ENCODE data around the gene MPDU1.
"Not testable (repeated sequence)": the region's sequence is repeated elsewhere in the genome, so short reads cannot be mapped to it uniquely, and the experiment has no call there.

MPDU1 gene

GRCh38 chr17:7580604-7581575 lies 2.8 kb upstream of the MPDU1 start:
- no peak for DNase-seq

GRCh38 chr17:7582396-7583252 lies 1.0 kb upstream of the MPDU1 start:
- DNase-seq: no peak

GRCh38 chr17:7586673-7587419 lies 3.2 kb downstream of the MPDU1 start:
- DNase-seq: no peak

DNA sequence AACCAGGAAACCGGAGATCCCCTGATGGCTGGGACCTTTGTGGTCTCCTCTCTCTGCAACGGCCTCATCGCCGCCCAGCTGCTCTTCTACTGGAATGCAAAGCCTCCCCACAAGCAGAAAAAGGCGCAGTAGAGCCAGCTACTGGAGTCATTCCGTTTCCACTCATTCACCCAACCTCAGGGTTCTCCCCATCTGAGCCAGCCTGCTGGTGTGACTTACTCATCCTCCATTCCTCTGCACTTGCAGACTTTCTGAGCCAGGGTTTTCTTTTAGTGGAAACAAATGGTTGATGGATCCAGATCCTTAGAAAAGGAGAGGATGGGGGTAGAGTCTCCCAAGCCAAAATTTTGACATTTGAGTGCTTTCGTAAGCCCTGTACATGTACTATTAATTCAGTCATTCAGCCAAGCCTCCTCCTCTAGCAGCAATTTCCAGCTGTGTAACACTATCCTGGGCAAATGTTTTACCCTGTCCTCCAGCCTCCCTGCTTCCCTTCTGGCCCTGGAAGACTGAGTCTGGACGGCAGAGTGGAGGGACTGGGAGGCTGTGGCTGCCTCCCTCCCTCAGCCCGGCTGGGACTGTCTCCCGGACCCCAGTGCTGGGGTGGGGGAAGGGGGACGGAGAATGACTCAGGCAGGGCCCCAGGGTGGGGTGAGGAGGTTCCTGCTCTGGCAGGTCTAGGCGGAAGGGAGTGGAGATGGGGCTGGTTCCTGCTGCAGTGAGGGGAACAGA lies 3.9 kb downstream of the MPDU1 start:
- DNase-seq: no peak

GRCh38 chr17:7588553-7589203 lies 5.0 kb downstream of the MPDU1 start:
- DNase-seq: no peak

- DNase-seq: peak; percentile 45
These were observed 5.7 kb downstream of the MPDU1 start for GRCh38 chr17:7589204-7589868.

- no peak for DNase-seq
These were observed 6.4 kb downstream of the MPDU1 start, which contains the start of gene SOX15 for GRCh38 chr17:7589891-7590691. Gene SOX15 (minus strand): TSS chr17:7590094. CDS start chr17:7589676, 418 bp downstream.

DNA sequence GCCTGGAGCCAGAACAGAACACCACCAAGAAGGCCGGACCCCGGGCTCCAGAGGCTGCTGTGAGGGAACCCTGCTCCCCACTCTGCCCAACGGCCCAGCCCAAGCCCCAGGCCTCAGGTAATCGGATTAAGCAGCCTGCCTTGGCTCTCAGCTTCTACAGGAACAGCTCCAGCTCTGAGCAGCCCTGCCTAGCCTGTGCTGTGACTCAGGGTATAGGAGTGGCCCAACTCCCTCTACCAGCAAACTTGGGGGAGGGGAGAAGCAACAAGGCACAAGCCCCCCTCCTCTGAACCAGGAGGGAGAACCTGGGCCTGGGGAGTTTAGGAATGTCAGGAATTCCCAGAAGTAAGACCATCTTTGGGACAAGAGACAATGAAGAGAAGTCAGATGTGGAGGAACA lies 7.1 kb downstream of the MPDU1 start:
- no peak for DNase-seq

DNA sequence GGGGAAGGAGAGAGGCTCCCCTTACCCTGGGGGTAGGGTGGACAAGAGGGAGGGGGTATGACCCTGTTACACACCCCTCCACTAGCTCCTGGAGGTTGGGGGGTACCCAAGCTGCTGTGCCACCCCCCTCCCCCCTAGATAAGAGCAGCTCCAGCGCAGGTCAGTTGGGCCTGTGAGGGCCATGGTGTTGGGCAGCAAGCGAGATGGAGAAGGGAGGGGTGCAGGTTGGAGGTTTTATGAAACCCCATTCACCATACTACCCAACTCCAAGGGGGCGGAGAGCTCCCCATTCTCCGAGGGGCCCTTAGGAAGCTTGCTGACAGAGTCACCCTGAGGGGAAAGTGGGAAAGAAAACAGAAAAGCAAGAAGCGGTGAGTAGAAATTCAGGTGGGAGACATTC lies 7.9 kb downstream of the MPDU1 start:
- DNase-seq: no peak

GRCh38 chr17:7592422-7593021 lies 8.9 kb downstream of the MPDU1 start:
- no peak for DNase-seq

- DNase-seq: no peak
These were observed 9.6 kb downstream of the MPDU1 start for GRCh38 chr17:7593296-7593695.

DNA sequence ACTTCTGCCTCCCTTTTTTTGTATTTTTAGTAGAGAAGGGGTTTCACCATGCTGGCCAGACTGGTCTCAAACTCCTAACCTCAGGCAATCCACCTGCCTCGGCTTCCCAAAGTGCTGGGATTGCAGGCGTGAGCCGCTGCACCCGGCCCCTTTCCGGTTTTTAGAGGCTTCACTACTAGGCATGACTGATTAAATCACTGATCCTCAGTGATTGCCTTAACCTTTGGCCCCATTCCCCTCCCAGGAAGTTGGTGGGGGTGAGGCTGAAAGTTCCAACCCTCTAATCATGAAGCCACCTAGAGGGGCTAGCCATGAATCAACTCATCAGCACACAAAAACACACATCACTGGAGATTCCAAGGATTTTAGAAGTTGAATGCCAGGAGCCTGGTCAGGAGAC lies 13.9 kb downstream of the MPDU1 start:
- not testable (repeated sequence) for DNase-seq

DNA sequence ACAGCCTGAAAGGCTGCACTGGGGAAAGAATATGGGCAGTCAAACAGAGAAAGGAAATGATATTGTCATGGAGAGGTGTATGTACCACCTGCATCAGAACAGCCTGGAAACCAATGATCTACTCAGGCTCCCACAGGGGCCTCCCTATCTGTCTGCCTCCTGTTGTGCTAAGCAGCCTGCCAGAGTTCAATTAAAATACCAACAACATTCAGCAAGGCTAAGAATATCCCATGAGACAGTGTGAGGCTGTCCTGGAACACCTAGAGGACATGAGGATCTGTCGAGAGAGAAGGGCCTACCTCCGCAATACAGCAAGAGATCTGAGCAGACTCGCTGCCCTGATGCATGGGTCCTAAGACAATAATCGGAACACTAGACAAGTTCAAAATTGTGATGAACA lies 22.6 kb downstream of the MPDU1 start:
- no peak for DNase-seq

- no peak for DNase-seq
These were observed 27.0 kb downstream of the MPDU1 start for GRCh38 chr17:7610641-7611040.

DNA sequence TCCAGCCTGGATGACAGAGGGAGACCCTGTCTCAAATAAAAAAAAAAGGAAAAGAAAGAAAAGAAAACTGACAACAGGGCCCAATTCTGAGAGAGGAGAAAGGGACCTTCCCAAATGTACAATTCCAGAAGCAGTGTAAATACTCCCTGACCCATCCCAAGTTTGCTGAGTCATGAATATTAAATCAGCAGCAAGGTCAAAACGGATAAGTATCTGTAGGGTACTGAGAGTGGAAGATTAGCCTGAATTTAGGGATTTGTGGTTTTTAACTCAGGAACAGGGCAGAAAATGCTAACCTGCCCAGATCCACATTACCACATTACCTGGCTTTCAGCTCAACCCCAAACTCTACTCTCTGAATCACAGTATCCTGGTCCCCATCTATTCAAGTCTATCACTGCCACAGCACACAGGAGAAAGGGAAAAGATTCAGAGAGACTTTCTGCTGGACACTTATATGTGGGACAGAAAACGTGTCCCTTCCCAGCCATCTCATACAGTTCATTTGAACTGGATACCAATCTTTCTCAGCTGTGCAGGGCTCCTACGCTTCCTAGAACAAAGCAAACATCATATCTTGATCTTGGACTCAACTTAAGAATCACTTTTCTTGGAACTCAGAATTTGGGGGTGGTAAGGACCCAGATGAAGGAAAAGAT lies 28.1 kb downstream of the MPDU1 start:
- DNase-seq: no peak

GRCh38 chr17:7612294-7612640 lies 28.6 kb downstream of the MPDU1 start:
- DNase-seq: no peak

DNA sequence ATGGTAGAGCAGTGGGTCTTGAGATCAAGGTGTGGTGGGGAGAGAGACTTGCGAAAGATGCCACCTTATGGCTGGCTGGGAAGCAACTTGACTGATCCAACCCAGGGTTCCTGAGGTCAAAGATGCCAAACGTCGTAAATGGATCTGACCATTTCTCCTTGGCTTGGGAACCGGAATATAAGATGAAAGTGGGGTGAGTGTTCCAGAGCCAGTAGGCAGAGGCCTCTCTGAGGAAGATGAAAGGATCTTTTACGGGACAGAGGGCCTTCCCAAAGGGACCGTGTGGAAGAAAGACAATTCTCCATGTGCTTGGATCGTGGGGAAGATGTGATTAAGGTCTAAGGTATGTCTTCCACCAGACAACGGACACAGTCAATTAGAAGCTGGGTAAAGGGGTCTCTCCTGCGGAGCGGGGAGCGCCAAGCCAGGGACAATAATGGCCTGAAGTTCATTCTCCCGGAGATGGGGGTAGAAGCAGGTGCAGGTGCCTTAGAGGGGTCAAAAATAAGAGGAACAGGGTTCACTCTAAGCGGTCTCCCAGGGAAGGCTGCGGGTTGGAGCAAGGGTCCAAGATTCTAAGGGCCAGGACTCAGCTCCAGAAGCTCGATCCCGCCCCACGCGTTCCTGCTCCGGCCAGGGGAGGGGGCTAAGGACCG lies 30.2 kb downstream of the MPDU1 start:
- DNase-seq: no peak

DNA sequence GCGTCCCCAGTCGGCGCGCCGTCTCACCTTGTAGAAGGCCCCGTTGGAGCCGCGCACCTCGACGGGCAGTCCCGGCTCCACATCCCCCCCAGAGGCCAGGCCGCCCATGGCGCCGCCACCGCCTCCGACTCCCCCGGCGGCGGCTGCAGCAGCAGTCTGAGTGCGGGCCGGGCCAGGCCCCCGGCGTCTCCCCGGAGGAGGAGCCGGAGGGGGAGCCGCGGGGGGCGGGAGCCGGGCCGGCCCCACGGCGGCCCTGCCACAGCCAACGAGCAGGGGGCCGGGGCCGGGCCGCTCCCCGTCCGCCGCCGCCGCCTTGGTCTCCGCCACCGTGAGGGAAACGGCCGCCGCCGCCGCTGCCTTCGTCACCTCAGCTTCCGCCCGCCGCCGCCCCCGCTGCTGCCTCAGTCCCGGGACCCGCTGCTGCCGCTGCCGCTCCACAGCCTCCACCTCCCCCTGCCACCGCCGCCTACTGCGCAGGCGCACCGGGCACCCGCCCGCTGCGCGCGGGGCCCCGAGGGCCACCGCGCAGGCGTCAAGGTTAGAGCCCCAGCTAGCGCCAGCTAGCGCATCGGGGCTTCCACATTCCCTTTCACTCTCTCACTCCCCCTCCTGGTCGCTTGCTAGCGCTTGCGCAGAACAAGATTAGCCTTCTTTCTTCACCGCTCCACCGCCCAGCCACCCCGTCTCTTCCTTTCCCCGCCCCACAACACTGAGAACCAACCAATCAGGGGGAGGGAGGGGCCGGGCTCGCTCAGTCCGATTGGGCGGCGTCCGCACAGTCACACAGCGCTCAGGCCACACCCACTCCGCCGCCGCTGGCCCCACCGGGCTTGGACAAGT lies 31.0 kb downstream of the MPDU1 start, which contains the start of gene FXR2:
FXR2 (minus strand) TSS at position 473 of the 840 bp plus-strand sequence; CDS start at position 108, 365 bp downstream.
- DNase-seq: peak; percentile 97
